Naive B cell (primary cell): Measurements from ENCODE around the gene EML5. TPM values are rescaled to one million over a fixed set of nuclear protein-coding genes. Genes with fewer than 3 reads are reported as not detected.
"Not testable (repeated sequence)": the region's sequence is repeated elsewhere in the genome, so short reads cannot be mapped to it uniquely, and the experiment has no call there.

Experiments used
- ATAC-seq, 2 donors: fragments of 150-1000 bp; cut with Tn5 transposase; 2 replicates each; pipeline ENCODE4 v1.10.0; 2021; ENCODE audit warnings: low read depth in 2 of 2, mild to moderate bottlenecking in 2 of 2, moderate library complexity in 2 of 2
- DNase-seq: peaks from one replicate; pipeline ENCODE4 v3.0.0; 2022
- H3K27ac Mint-ChIP-seq, 6 donors: one replicate each; pipeline ENCODE4 v1.8.0; 2020 to 2022; ENCODE audit warnings: mild to moderate bottlenecking in 6 of 6, mixed read lengths in 6 of 6, moderate library complexity in 5 of 6, inconsistent platforms in 2 of 6
- H3K27me3 Mint-ChIP-seq, 3 donors: one replicate each; pipeline ENCODE4 v1.8.0; 2021 to 2022; ENCODE audit warnings: mixed read lengths in 3 of 3, mild to moderate bottlenecking in 1 of 3
- H3K36me3 Mint-ChIP-seq, 2 donors: one replicate each; pipeline ENCODE4 v1.8.0; 2020 to 2022; ENCODE audit warnings: mixed read lengths in 2 of 2, inconsistent platforms in 1 of 2, mild to moderate bottlenecking in 1 of 2
- H3K4me1 Mint-ChIP-seq, 3 donors: one replicate each; pipeline ENCODE4 v1.8.0; 2020 to 2022; ENCODE audit warnings: mixed read lengths in 3 of 3, inconsistent platforms in 1 of 3, mild to moderate bottlenecking in 1 of 3, moderate library complexity in 1 of 3
- H3K4me3 Mint-ChIP-seq, 8 donors: one replicate each; pipeline ENCODE4 v1.8.0; 2020 to 2022; ENCODE audit warnings: mild to moderate bottlenecking in 8 of 8, mixed read lengths in 8 of 8, moderate library complexity in 8 of 8, inconsistent platforms in 2 of 8
- H3K9me3 Mint-ChIP-seq, 7 donors: one replicate each; pipeline ENCODE4 v1.8.0; 2020 to 2022; ENCODE audit warnings: mixed read lengths in 7 of 7, mild to moderate bottlenecking in 5 of 7, inconsistent platforms in 2 of 7, moderate library complexity in 1 of 7
- polyA plus RNA-seq, 6 donors: library from polyadenylated mRNA; unstranded; fragments of 300-500 nt; fragmentation: Illumina TruSeq; gene quantifications; one replicate each; pipeline ENCODE4 v1.2.3, GENCODE V29; 2021; ENCODE audit warnings: low read depth in 6 of 6

Gene EML5
- polyA plus RNA-seq, 6 donors from 2014 or later, result 0.31 to 1.3 (median 0.84) TPM

GRCh38 chr14:88824314-88825077, 31.7 kb upstream of the EML5 start, which contains the start of gene TTC8:
TSS of gene TTC8 (plus strand) at chr14:88824651. CDS start at chr14:88824708, 57 bp downstream.
- Mint-ChIP-seq H3K27me3 (peaks cover 10 to 22% (median 13%) of the 10 kb centered on the region in 3 donors), H3K4me3 (peak within 1 kb of the TSS; percentile 79 to 95 (median 91)), H3K4me1 (peaks cover 9 to 12% (median 10%) of the 10 kb centered on the region in 3 donors), H3K36me3 (no peaks in the 10 kb centered on the region), H3K9me3 (no peaks in the 10 kb centered on the region), H3K27ac (peak within 1 kb of the TSS; percentile 99 to 100 (median 100))
- DNase-seq (peak; percentile 90), ATAC-seq (peak; percentile 93)

GRCh38 chr14:88823968-88824313, 31.2 kb upstream of the EML5 start:
- Mint-ChIP-seq H3K27ac (peak overlapping the region; percentile 99 to 100 (median 100)), H3K4me3 (peak overlapping the region; percentile 79 to 95 (median 91)), H3K36me3 (no peaks in the 10 kb centered on the region), H3K4me1 (peaks cover 5 to 12% (median 9%) of the 10 kb centered on the region in 3 donors), H3K9me3 (no peaks in the 10 kb centered on the region), H3K27me3 (peaks cover 12 to 28% (median 19%) of the 10 kb centered on the region in 3 donors)
- DNase-seq (no peak), ATAC-seq (no peak)

- peaks cover 16 to 23% (median 19%) of the 10 kb centered on the region in 3 donors for H3K4me1 Mint-ChIP-seq
- peaks cover 12 to 37% (median 30%) of the 10 kb centered on the region in 3 donors for H3K27me3 Mint-ChIP-seq
- no peaks in the 10 kb centered on the region for H3K9me3 Mint-ChIP-seq
- ATAC-seq (no peak), DNase-seq (no peak)
- H3K27ac Mint-ChIP-seq, result no peak overlapping the region
- no peaks in the 10 kb centered on the region for H3K36me3 Mint-ChIP-seq
- H3K4me3 Mint-ChIP-seq, result no peak overlapping the region
These were observed 29.1 kb upstream of the EML5 start for GRCh38 chr14:88821888-88822287.

GRCh38 chr14:88821378-88821777, 28.6 kb upstream of the EML5 start:
- no peak overlapping the region for H3K27ac Mint-ChIP-seq
- no peaks in the 10 kb centered on the region for H3K36me3 Mint-ChIP-seq
- no peaks in the 10 kb centered on the region for H3K9me3 Mint-ChIP-seq
- H3K4me3 Mint-ChIP-seq, result no peak overlapping the region
- DNase-seq (no peak), ATAC-seq (no peak)
- H3K27me3 Mint-ChIP-seq, result peaks cover 12 to 37% (median 30%) of the 10 kb centered on the region in 3 donors
- peaks cover 16 to 23% (median 19%) of the 10 kb centered on the region in 3 donors for H3K4me1 Mint-ChIP-seq

- not testable (repeated sequence) for DNase-seq, H3K27ac Mint-ChIP-seq, H3K4me3 Mint-ChIP-seq, ATAC-seq, H3K36me3 Mint-ChIP-seq, H3K9me3 Mint-ChIP-seq
- Mint-ChIP-seq H3K4me1 (peaks cover 10 to 19% (median 15%) of the 10 kb centered on the region in 3 donors), H3K27me3 (peaks cover 17 to 44% (median 38%) of the 10 kb centered on the region in 3 donors)
These were observed 26.9 kb upstream of the EML5 start for GRCh38 chr14:88819674-88820073.

GRCh38 chr14:88818018-88818417, 25.3 kb upstream of the EML5 start:
- ATAC-seq, result peak in 1 of 2 donors; percentile 39
- Mint-ChIP-seq H3K27me3 (peaks cover 17 to 47% (median 44%) of the 10 kb centered on the region in 3 donors), H3K4me1 (peaks cover 6 to 13% (median 11%) of the 10 kb centered on the region in 3 donors), H3K36me3 (no peaks in the 10 kb centered on the region), H3K27ac (no peak overlapping the region), H3K9me3 (no peaks in the 10 kb centered on the region), H3K4me3 (no peak overlapping the region)
- no peak for DNase-seq

GRCh38 chr14:88815980-88816379, 23.2 kb upstream of the EML5 start:
- ATAC-seq (no peak), DNase-seq (no peak)
- Mint-ChIP-seq H3K27ac (no peak overlapping the region), H3K4me3 (no peak overlapping the region), H3K9me3 (no peaks in the 10 kb centered on the region), H3K4me1 (peaks cover 6 to 13% (median 11%) of the 10 kb centered on the region in 3 donors), H3K36me3 (no peaks in the 10 kb centered on the region), H3K27me3 (peaks cover 24 to 62% (median 54%) of the 10 kb centered on the region in 3 donors)

GRCh38 chr14:88808359-88808758, 15.6 kb upstream of the EML5 start:
- H3K9me3 Mint-ChIP-seq, result peaks cover 0 to 22% (median 17%) of the 10 kb centered on the region in 7 donors
- ATAC-seq, result no peak
- H3K27ac Mint-ChIP-seq, result no peak overlapping the region
- no peaks in the 10 kb centered on the region for H3K4me1 Mint-ChIP-seq
- H3K4me3 Mint-ChIP-seq, result no peak overlapping the region
- peaks cover 0 to 10% of the 10 kb centered on the region in 2 donors for H3K36me3 Mint-ChIP-seq
- H3K27me3 Mint-ChIP-seq, result peaks cover 34 to 59% (median 58%) of the 10 kb centered on the region in 3 donors
- DNase-seq, result no peak

- no peak overlapping the region for H3K27ac Mint-ChIP-seq
- peaks cover 0 to 20% (median 15%) of the 10 kb centered on the region in 7 donors for H3K9me3 Mint-ChIP-seq
- DNase-seq (no peak), ATAC-seq (no peak)
- H3K4me3 Mint-ChIP-seq, result no peak overlapping the region
- no peaks in the 10 kb centered on the region for H3K4me1 Mint-ChIP-seq
- H3K27me3 Mint-ChIP-seq, result peaks cover 46 to 66% (median 61%) of the 10 kb centered on the region in 3 donors
- peaks cover 0 to 10% of the 10 kb centered on the region in 2 donors for H3K36me3 Mint-ChIP-seq
These were observed 11.7 kb upstream of the EML5 start for GRCh38 chr14:88804477-88804876.

GRCh38 chr14:88804035-88804434, 11.3 kb upstream of the EML5 start:
- peaks cover 0 to 10% of the 10 kb centered on the region in 2 donors for H3K36me3 Mint-ChIP-seq
- no peak for DNase-seq
- no peak overlapping the region for H3K27ac Mint-ChIP-seq
- no peak overlapping the region for H3K4me3 Mint-ChIP-seq
- no peak for ATAC-seq
- peaks cover 47 to 66% (median 61%) of the 10 kb centered on the region in 3 donors for H3K27me3 Mint-ChIP-seq
- peaks cover 0 to 18% (median 13%) of the 10 kb centered on the region in 7 donors for H3K9me3 Mint-ChIP-seq
- H3K4me1 Mint-ChIP-seq, result no peaks in the 10 kb centered on the region

GRCh38 chr14:88802596-88802995, 9.8 kb upstream of the EML5 start:
- ATAC-seq (no peak), DNase-seq (no peak)
- Mint-ChIP-seq H3K4me3 (no peak overlapping the region), H3K27ac (no peak overlapping the region), H3K9me3 (peaks cover 0 to 6% (median 4%) of the 10 kb centered on the region in 7 donors), H3K27me3 (peaks cover 51 to 68% (median 55%) of the 10 kb centered on the region in 3 donors), H3K4me1 (no peaks in the 10 kb centered on the region), H3K36me3 (peaks cover 0 to 4% of the 10 kb centered on the region in 2 donors)

GRCh38 chr14:88799522-88799921, 6.8 kb upstream of the EML5 start:
- Mint-ChIP-seq H3K4me3 (no peak overlapping the region), H3K9me3 (peaks cover 0 to 3% (median 0%) of the 10 kb centered on the region in 7 donors), H3K27ac (peak overlapping the region in 1 of 6 donors; percentile 53), H3K36me3 (no peaks in the 10 kb centered on the region), H3K4me1 (no peaks in the 10 kb centered on the region), H3K27me3 (peaks cover 31 to 50% (median 33%) of the 10 kb centered on the region in 3 donors)
- ATAC-seq, result no peak
- no peak for DNase-seq

- Mint-ChIP-seq H3K27ac (no peak overlapping the region), H3K9me3 (no peaks in the 10 kb centered on the region), H3K27me3 (peaks cover 19 to 36% (median 27%) of the 10 kb centered on the region in 3 donors), H3K36me3 (no peaks in the 10 kb centered on the region), H3K4me3 (no peak overlapping the region), H3K4me1 (peaks cover 0 to 4% (median 0%) of the 10 kb centered on the region in 3 donors)
- no peak for DNase-seq
- no peak for ATAC-seq
These were observed 5.4 kb upstream of the EML5 start for GRCh38 chr14:88798156-88798555.

- no peaks in the 10 kb centered on the region for H3K36me3 Mint-ChIP-seq
- no peaks in the 10 kb centered on the region for H3K9me3 Mint-ChIP-seq
- H3K27me3 Mint-ChIP-seq, result peaks cover 0 to 15% (median 2%) of the 10 kb centered on the region in 3 donors
- peaks cover 0 to 26% (median 19%) of the 10 kb centered on the region in 3 donors for H3K4me1 Mint-ChIP-seq
- H3K27ac Mint-ChIP-seq, result peak overlapping the region in 4 of 6 donors; percentile 44 to 96 (median 59)
- DNase-seq (no peak), ATAC-seq (no peak)
- H3K4me3 Mint-ChIP-seq, result peak overlapping the region; percentile 81 to 92 (median 89)
These were observed 489 bp upstream of the EML5 start for GRCh38 chr14:88793259-88793625.
